Esophagus squamous epithelium (tissue), 4 donors: Measurements from ENCODE around the gene CCAR1.

Source experiments
- POLR2A ChIP-seq, 4 donors: fragments of 450-650 bp; IDR thresholded peaks; one replicate each; pipeline ENCODE4 v1.6.1; 2017; ENCODE audit warnings: antibody characterized with exemption in 4 of 4, mild to moderate bottlenecking in 4 of 4, moderate library complexity in 3 of 4
- TF ChIP-seq, protein P1 (sequence below), 6 experiments: fragments of 450-650 bp in 4 of 6; fragments of 200-600 bp in 2 of 6; sonication (generic) in 2 of 6; IDR thresholded peaks; one replicate each; pipeline ENCODE4 v1.5.1; 2016 to 2019; ENCODE audit warnings: antibody characterized with exemption in 6 of 6, mild to moderate bottlenecking in 4 of 6, moderate library complexity in 4 of 6

DNA sequence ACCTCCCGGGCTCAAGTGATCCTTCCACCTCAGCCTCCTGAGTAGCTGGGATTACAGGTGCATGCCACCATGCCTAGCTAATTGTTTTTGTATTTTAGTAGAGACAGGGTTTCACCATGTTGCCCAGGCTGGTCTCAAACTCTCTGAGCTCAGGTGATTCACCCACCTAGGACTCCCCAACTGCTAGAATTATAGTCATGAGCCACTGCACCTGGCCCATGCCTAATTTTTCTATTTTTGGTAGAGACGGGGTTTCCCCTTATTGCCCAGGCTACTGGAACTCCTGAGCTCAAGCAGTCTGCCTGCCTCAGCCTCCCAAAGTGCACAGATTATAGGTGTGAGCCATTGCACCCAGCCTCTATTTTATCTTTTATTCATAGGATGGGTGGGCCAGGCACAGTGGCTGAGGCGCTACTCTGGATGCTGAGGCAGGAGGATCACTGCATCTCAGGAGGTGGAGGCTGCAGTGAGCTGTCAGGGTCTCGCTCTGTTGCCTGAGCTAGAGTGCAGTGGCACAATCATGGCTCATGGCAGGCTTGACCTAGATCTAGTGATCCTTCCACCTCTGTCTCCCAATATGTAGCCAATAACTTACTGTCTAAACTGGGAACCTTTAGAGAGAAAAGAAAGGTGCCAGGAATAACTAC is 75.0 kb downstream of the CCAR1 start:
- TF ChIP-seq, protein P1, sequence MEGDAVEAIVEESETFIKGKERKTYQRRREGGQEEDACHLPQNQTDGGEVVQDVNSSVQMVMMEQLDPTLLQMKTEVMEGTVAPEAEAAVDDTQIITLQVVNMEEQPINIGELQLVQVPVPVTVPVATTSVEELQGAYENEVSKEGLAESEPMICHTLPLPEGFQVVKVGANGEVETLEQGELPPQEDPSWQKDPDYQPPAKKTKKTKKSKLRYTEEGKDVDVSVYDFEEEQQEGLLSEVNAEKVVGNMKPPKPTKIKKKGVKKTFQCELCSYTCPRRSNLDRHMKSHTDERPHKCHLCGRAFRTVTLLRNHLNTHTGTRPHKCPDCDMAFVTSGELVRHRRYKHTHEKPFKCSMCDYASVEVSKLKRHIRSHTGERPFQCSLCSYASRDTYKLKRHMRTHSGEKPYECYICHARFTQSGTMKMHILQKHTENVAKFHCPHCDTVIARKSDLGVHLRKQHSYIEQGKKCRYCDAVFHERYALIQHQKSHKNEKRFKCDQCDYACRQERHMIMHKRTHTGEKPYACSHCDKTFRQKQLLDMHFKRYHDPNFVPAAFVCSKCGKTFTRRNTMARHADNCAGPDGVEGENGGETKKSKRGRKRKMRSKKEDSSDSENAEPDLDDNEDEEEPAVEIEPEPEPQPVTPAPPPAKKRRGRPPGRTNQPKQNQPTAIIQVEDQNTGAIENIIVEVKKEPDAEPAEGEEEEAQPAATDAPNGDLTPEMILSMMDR (IDR thresholded peaks at IDR 0.05), result no peak
- no peak for TF ChIP-seq POLR2A (IDR thresholded peaks at IDR 0.05)
